Prostate gland (tissue), 2 donors: ENCODE results near the gene RDH13.

Source experiments
- CTCF ChIP-seq, 4 experiments: fragments of 200-600 bp in 2 of 4; fragments of 450-650 bp in 2 of 4; sonication (generic) in 2 of 4; IDR thresholded peaks; 1 replicate in 3 of 4; 2 replicates in 1 of 4; pipeline ENCODE4 v1.5.1; 2016 to 2019; ENCODE audit warnings: antibody characterized with exemption in 4 of 4, mild to moderate bottlenecking in 2 of 4, moderate library complexity in 2 of 4
- POLR2A ChIP-seq: fragments of 450-650 bp; IDR thresholded peaks from one replicate; pipeline ENCODE4 v1.6.1; 2016; ENCODE audit warnings: antibody characterized with exemption, mild to moderate bottlenecking

DNA sequence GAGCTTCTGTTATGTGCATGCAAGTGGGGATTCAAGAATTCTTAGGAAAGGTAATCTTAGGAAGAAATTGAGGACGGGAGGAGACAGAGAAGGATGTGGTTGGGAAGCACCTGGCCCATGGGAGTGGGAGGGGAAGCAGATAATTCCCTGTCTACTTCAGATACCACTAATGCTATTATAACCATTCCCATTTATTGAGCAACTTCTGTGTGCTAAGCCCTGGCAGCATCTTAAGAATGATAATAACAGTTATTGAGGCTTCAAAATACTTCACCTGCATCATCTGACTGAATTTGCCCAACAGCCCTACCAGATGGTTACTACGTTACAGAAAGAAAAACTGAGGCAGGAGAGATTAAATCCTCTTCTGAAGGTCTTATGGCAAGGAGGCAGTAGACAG lies 14.2 kb upstream of the RDH13 start:
- TF ChIP-seq POLR2A = no peak
- no peak for TF ChIP-seq CTCF (IDR thresholded peaks at IDR 0.05)
